Stomach (tissue), 9 donors: Measurements from ENCODE around the gene PRDX1. TPM values are rescaled to one million over a fixed set of nuclear protein-coding genes. Genes with fewer than 3 reads are reported as not detected.
"Not testable (repeated sequence)": the region's sequence is repeated elsewhere in the genome, so short reads cannot be mapped to it uniquely, and the experiment has no call there.

Experiments used
- DNase-seq, 2 donors: peaks; one replicate each; pipeline versions ENCODE4 v3.0.0 to v3.0.0-alpha.2; 2013 to 2019
- H3K27ac ChIP-seq, 5 donors: fragments of 200-600 bp in 4 of 5; sonication (generic) in 4 of 5; one replicate each; pipeline ENCODE4 v1.5.1; 2013 to 2019; ENCODE audit warnings: mild to moderate bottlenecking in 1 of 5, moderate library complexity in 1 of 5
- H3K27me3 ChIP-seq, 3 donors: fragments of 200-600 bp; sonication (generic); one replicate each; pipeline ENCODE4 v1.5.1; 2017 to 2019; ENCODE audit warnings: mixed run types in 1 of 3
- H3K36me3 ChIP-seq, 4 donors: fragments of 200-600 bp; sonication (generic); 1 replicate in 3 of 4; 2 replicates in 1 of 4; pipeline ENCODE4 v1.5.1; 2016 to 2019
- H3K4me1 ChIP-seq, 4 donors: fragments of 200-600 bp; sonication (generic); one replicate each; pipeline ENCODE4 v1.5.1; 2016 to 2019
- H3K4me3 ChIP-seq, 4 donors: fragments of 200-600 bp; sonication (generic) in 3 of 4; one replicate each; pipeline ENCODE4 v1.5.1; 2016 to 2019; ENCODE audit warnings: mild to moderate bottlenecking in 1 of 4
- H3K9me3 ChIP-seq, 4 donors: fragments of 200-600 bp; sonication (generic); one replicate each; pipeline ENCODE4 v1.5.1; 2016 to 2019
- EP300 ChIP-seq: sonication (generic); formaldehyde crosslinking; IDR thresholded peaks from one replicate; pipeline ENCODE4 v1.6.1; 2017; ENCODE audit warnings: antibody characterized with exemption
- POLR2A ChIP-seq, 4 donors: fragments of 450-650 bp; IDR thresholded peaks; one replicate each; pipeline ENCODE4 v1.6.1; 2016; ENCODE audit warnings: antibody characterized with exemption in 4 of 4, control low read depth in 2 of 4, mild to moderate bottlenecking in 1 of 4, moderate library complexity in 1 of 4
- POLR2AphosphoS5 ChIP-seq, 3 donors: sonication (generic); formaldehyde crosslinking; IDR thresholded peaks; one replicate each; pipeline ENCODE4 v1.6.1; 2016; ENCODE audit warnings: antibody characterized with exemption in 3 of 3
- WGBS, 5 donors: extraction: QIAGEN DNeasy Blood & Tissue Kit in 3 of 5; methylation state at CpG; one replicate each; pipeline versions ENCODE4 v1.1.5 to v1.1.7; 2013 to 2018; 5-methylcytosine and 5-hydroxymethylcytosine counted together
- intact Hi-C: fragments of 100-400 bp; cut with DNase I; formaldehyde crosslinking; loops from one replicate; pipeline ENCODE4 v1.15.1; 2023; ENCODE audit warnings: low total_unique reads
- polyA plus RNA-seq, 3 donors: library from polyadenylated mRNA; stranded (reverse); fragments of 200-250 nt; gene quantifications; one replicate each; pipeline ENCODE4 v1.2.3, GENCODE V29; 2013
- total RNA-seq, 5 donors: library from RNA; depleted of rRNA; stranded (reverse); fragments of >200 nt; gene quantifications; one replicate each; pipeline versions ENCODE4 v1.1.0 to v1.2.3, GENCODE V29; 2014 to 2016
- TF ChIP-seq, protein P1 (sequence below), 7 experiments: fragments of 450-650 bp in 4 of 7; fragments of 200-600 bp in 3 of 7; sonication (generic) in 3 of 7; IDR thresholded peaks; one replicate each; pipeline ENCODE4 v1.5.1; 2016 to 2019; ENCODE audit warnings: antibody characterized with exemption in 7 of 7, control low read depth in 2 of 7, mild to moderate bottlenecking in 1 of 7
- donor health status: healthy with polysubstance abuse.
- donor health status: Bipolar disorder and iron deficiency.
- donor health status: healthy.

The PRDX1 gene
- total and polyA plus RNA-seq, 8 donors = 77.6 to 892 (median 323) TPM

DNA sequence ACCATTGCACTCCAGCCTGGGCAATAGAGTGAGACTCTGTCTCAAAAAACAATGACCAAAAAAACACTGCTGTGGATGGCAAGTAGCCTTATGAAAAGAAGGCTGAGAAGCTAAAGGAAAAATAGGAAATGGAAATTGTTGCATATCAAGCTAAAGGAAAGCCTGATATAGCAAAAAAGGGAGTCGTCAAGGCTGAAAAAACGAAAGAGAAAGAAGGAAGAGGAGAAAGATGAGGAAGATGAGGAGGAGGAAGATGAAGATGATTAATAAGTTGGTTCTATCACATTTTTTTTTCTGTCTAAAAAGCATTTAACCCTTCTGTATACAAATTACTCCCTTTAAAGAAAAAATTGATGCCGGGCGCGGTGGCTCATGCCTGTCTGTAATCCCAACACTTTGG, 10.2 kb upstream of the PRDX1 start:
- TF ChIP-seq POLR2AphosphoS5 (IDR thresholded peaks at IDR 0.05) = no peak
- TF ChIP-seq POLR2A (IDR thresholded peaks at IDR 0.05) = no peak
- TF ChIP-seq, protein P1, sequence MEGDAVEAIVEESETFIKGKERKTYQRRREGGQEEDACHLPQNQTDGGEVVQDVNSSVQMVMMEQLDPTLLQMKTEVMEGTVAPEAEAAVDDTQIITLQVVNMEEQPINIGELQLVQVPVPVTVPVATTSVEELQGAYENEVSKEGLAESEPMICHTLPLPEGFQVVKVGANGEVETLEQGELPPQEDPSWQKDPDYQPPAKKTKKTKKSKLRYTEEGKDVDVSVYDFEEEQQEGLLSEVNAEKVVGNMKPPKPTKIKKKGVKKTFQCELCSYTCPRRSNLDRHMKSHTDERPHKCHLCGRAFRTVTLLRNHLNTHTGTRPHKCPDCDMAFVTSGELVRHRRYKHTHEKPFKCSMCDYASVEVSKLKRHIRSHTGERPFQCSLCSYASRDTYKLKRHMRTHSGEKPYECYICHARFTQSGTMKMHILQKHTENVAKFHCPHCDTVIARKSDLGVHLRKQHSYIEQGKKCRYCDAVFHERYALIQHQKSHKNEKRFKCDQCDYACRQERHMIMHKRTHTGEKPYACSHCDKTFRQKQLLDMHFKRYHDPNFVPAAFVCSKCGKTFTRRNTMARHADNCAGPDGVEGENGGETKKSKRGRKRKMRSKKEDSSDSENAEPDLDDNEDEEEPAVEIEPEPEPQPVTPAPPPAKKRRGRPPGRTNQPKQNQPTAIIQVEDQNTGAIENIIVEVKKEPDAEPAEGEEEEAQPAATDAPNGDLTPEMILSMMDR (IDR thresholded peaks at IDR 0.05) = no peak
- TF ChIP-seq EP300 = no peak
- intact Hi-C loops = no loop called here
- Histone ChIP-seq H3K27ac (no peak overlapping the region), H3K36me3 (no peaks in the 10 kb centered on the region), H3K27me3 (no peaks in the 10 kb centered on the region), H3K9me3 (no peaks in the 10 kb centered on the region), H3K4me1 (no peaks in the 10 kb centered on the region), H3K4me3 (no peak overlapping the region)
- DNase-seq = no peak
- 80 to 86% (median 83%) methylated on average over 5 of the region's 5 CpGs for WGBS, 5 donors

DNA sequence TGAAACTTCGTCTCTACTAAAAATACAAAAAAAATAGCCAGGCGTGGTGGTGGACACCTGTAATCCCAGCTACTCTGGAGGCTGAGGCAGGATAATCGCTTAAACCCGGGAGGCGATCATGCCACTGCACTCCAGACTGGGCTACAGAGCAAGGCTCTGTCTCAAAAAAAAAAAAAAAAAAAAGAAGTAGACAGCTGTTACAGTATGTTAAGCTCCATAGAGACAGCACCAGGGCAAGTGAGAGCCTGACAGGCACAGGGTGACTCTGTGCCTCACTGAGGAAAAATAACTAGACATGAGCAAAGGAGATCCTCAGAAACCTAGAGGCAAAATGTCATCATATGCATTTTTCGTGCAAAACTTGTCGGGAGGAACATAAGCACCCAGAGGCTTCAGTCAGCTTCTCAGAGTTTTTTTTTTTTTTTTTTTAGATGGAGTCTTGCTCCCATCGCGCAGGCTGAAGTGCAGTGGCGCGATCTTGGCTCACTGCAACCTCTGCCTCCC, 9.0 kb upstream of the PRDX1 start:
- H3K27ac ChIP-seq = no peak overlapping the region
- no peaks in the 10 kb centered on the region for H3K36me3 ChIP-seq
- intact Hi-C loops = no loop called here
- no peaks in the 10 kb centered on the region for H3K9me3 ChIP-seq
- TF ChIP-seq, protein P1 (IDR thresholded peaks at IDR 0.05) = no peak
- TF ChIP-seq POLR2AphosphoS5 (IDR thresholded peaks at IDR 0.05) (no peak), EP300 (no peak), POLR2A (IDR thresholded peaks at IDR 0.05) (no peak)
- WGBS, 5 donors = 95 to 99% (median 97%) methylated on average over 11 of the region's 11 CpGs
- DNase-seq = no peak
- H3K4me1 ChIP-seq = peaks cover 0 to 6% (median under 1%) of the 10 kb centered on the region in 4 donors
- no peak overlapping the region for H3K4me3 ChIP-seq
- no peaks in the 10 kb centered on the region for H3K27me3 ChIP-seq

DNA sequence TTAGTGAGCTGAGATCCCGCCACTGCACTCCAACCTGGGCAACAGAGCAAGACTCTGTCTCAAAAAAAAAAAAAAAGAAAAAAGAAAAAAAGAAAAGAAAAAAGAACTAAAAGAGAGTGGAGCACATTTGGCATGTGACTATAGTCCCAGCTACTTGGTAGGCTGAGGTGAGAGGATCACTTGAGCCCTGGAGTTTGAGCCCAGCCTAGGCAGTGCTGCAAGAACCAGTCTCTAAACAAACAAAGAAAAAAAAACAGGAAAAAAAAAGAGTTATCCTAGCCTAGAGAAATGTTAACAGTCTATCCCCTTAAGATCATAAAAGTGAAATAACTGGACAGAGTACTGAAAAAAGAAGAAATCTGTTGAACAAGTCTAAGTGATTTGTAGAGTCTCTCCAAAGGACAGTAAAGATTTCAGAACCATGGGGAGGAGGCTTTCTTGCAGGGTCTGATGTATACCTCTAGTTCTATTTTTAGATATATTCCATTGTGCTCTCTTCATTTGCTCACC, 4.5 kb upstream of the PRDX1 start:
- TF ChIP-seq, protein P1 (IDR thresholded peaks at IDR 0.05) = no peak
- Histone ChIP-seq H3K36me3 (no peaks in the 10 kb centered on the region), H3K4me3 (no peak overlapping the region), H3K9me3 (no peaks in the 10 kb centered on the region), H3K27me3 (no peaks in the 10 kb centered on the region), H3K4me1 (peaks cover 4 to 16% (median 7%) of the 10 kb centered on the region in 4 donors), H3K27ac (no peak overlapping the region)
- intact Hi-C loops = no loop called here
- peak in 1 of 2 donors; percentile 61 for DNase-seq
- WGBS, 5 donors = 80 to 100% (median 100%) methylated on average over 1 of the region's 1 CpG

DNA sequence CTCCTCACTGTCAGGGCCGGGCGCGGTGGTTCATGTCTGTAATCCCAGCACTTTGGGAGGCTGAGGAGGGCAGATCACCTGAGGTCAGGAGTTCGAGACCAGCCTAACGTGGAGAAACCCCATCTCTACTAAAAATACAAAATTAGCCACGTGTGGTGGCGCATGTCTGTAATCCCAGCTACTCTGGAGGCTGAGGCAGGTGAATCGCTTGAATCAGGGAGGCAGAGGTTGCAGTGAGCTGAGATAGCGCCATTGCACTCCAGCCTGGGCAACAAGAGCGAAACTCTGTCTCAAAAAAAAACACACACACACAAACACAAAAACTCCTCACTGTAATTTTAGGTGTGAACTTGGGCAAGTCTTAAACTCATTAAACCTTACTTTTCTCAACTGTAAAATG, 2.3 kb upstream of the PRDX1 start:
- DNase-seq, H3K27ac ChIP-seq, H3K27me3 ChIP-seq, H3K4me3 ChIP-seq, H3K36me3 ChIP-seq, intact Hi-C loops, H3K9me3 ChIP-seq: not testable (repeated sequence)
- 88 to 96% (median 91%) methylated on average over 10 of the region's 10 CpGs for WGBS, 5 donors
- peaks cover 9 to 26% (median 13%) of the 10 kb centered on the region in 4 donors for H3K4me1 ChIP-seq

DNA sequence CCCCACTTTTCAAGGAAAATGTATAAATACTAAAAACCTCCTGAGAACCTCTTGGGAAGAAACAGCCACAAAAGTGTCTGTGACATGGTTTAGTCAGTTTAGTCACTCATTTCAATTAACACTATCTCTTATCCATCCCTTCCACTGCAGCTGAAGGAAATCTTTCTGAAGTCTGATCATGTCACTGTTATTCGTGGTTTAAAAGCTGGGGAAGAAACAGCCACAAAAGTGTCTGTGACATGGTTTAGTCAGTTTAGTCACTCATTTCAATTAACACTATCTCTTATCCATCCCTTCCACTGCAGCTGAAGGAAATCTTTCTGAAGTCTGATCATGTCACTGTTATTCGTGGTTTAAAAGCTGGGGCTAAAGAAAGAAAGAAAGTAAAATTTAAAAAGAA, 1.8 kb upstream of the PRDX1 start:
- 71 to 81% (median 73%) methylated on average over 2 of the region's 2 CpGs for WGBS, 5 donors
- intact Hi-C loops, H3K9me3 ChIP-seq, H3K27ac ChIP-seq, H3K36me3 ChIP-seq, H3K4me3 ChIP-seq, H3K27me3 ChIP-seq, DNase-seq: not testable (repeated sequence)
- peaks cover 9 to 30% (median 16%) of the 10 kb centered on the region in 4 donors for H3K4me1 ChIP-seq
